ENCODE results near the gene COG6.

DNA sequence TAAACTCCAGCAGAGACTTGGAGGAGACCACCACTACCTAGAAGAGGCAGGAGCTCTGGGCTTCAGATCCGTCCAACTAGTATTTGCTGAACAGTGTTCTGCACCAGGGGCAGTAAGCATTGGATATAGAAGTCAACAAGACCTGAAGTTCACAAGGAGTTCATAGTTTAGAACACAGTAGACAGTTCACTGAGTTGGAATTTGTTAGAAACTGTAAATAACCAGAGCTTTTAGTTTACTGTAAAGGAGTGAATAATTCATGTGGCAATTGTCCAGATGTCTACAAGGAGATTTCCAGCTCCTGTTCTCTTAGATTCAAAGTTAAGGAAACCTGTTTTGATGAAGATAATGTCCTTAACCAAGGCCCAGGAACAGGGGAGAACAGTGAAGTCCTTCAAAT lies 128.9 kb downstream of the COG6 start:
- TF ChIP-seq, protein P1, sequence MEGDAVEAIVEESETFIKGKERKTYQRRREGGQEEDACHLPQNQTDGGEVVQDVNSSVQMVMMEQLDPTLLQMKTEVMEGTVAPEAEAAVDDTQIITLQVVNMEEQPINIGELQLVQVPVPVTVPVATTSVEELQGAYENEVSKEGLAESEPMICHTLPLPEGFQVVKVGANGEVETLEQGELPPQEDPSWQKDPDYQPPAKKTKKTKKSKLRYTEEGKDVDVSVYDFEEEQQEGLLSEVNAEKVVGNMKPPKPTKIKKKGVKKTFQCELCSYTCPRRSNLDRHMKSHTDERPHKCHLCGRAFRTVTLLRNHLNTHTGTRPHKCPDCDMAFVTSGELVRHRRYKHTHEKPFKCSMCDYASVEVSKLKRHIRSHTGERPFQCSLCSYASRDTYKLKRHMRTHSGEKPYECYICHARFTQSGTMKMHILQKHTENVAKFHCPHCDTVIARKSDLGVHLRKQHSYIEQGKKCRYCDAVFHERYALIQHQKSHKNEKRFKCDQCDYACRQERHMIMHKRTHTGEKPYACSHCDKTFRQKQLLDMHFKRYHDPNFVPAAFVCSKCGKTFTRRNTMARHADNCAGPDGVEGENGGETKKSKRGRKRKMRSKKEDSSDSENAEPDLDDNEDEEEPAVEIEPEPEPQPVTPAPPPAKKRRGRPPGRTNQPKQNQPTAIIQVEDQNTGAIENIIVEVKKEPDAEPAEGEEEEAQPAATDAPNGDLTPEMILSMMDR (IDR thresholded peaks at IDR 0.05), result no peak
- TF ChIP-seq POLR2A (IDR thresholded peaks at IDR 0.05), result no peak

All from breast epithelium (tissue), 3 donors.